HEK293T (cell line): ENCODE measurements around the gene MPZ.

Source experiments
- BHLHE40 ChIP-seq: fragments of 450-650 bp; IDR thresholded peaks from 2 replicates; pipeline ENCODE4 v1.6.1; 2016; ENCODE audit warnings: mild to moderate bottlenecking, moderate library complexity, borderline replicate concordance
- ELF4 ChIP-seq: fragments of 450-650 bp; IDR thresholded peaks from 2 replicates; pipeline ENCODE4 v1.6.1; 2017; ENCODE audit warnings: antibody characterized with exemption
- LEF1 ChIP-seq: fragments of 450-650 bp; IDR thresholded peaks from 2 replicates; pipeline ENCODE4 v1.6.1; 2017; ENCODE audit warnings: mild to moderate bottlenecking, borderline replicate concordance
- PKNOX1 ChIP-seq: fragments of 450-650 bp; IDR thresholded peaks from 2 replicates; pipeline ENCODE4 v1.6.1; 2016

- TF ChIP-seq LEF1 (no peak), BHLHE40 (no peak), PKNOX1 (no peak), ELF4 (no peak)
These were observed 1.7 kb downstream of the MPZ start for GRCh38 chr1:161307892-161308638.
